HG02610 (cell line): Measurements from ENCODE around the gene SULT1C4.
"Not testable (repeated sequence)": the region's sequence is repeated elsewhere in the genome, so short reads cannot be mapped to it uniquely, and the experiment has no call there.

Experiments used
- ATAC-seq: cut with Tn5 transposase; IDR thresholded peaks from one replicate; pipeline ENCODE4 v1.9.1; 2021; ENCODE audit warnings: mild to moderate bottlenecking, moderate library complexity; ENCODE audit not compliant: unreplicated experiment

The SULT1C4 gene

GRCh38 chr2:108377815-108378630 is at the start of gene SULT1C4:
Gene SULT1C4, plus strand, starts transcription at chr2:108377954. Its CDS starts 384 bp downstream, at chr2:108378338.
- ATAC-seq: no peak

DNA sequence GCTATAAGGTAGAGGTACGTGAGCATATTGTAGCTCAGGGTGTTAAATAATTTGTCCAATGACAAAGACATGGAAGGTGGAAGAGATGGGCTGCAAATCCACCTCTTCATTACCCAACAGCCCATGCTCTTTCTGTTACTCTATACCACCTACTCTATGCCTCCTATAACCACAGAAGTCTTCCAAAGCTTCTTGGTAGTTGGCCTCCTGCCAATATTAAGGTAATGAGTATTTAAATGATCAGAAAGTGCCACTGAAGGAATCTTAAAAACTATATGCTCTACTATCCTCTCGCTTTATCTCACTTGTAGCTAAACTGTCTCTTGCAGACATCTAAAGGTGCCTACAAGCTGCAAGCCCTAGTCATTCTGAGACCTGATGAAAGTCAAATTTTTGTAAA is 48.0 kb upstream of the SULT1C4 start:
- ATAC-seq: no peak

- no peak for ATAC-seq
Measured at GRCh38 chr2:108330979-108331378, 46.8 kb upstream of the SULT1C4 start.

DNA sequence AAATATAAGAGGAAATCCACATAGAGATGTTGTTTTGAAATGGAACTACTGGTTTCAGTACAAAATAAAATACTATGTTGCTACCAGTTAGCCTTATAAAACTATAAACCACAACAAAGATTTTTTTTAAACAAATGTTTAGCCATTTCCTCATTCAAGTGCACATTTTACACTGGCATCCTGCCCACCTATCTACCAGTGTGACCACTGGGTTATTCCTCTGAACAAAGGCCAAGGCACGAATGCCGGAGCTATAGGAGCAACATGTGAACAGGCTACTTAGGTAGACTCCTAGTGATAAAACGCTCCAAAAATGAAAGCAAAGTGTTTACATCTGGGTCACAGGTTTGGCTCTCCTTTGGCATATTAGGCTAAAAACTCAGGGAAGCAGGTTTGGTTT is 31.8 kb upstream of the SULT1C4 start:
- ATAC-seq: no peak

DNA sequence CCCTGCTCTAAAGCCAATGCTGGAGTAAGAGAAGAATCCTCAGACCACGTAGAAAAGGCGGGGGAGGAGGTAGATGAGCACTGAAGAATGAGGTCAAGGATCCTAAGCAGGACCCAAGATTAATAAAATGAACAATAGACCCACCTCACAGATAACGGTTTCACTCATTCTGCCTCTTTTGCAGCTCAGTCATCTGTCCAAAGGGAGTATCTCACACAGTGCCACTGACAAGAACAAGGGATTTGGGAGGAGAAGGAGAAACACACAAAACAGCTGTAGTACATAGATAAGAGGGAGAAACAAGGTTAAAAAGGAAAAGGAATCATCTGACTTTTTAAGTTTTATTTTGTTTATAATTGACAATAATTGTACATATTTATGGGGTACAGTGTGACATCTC is 30.9 kb upstream of the SULT1C4 start:
- no peak for ATAC-seq

DNA sequence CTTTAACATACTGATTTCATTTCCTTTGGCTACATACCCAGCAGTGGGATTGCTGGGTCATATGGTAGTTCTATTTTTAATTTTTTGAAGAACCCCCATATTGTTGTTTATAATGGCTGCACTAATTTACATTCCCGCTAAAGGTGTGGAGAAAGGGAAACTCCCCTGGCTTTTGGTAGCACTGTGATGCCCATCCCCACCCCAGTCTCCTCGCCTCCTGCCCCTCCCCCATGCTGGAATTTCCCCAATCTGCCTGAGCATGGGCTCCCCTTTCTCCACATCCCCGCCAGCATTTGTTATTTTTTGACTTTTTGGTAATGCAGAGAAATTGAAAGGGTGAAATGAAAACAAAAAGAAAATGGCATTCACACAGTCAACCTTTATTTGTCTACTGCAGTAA is 30.0 kb upstream of the SULT1C4 start:
- no peak for ATAC-seq

DNA sequence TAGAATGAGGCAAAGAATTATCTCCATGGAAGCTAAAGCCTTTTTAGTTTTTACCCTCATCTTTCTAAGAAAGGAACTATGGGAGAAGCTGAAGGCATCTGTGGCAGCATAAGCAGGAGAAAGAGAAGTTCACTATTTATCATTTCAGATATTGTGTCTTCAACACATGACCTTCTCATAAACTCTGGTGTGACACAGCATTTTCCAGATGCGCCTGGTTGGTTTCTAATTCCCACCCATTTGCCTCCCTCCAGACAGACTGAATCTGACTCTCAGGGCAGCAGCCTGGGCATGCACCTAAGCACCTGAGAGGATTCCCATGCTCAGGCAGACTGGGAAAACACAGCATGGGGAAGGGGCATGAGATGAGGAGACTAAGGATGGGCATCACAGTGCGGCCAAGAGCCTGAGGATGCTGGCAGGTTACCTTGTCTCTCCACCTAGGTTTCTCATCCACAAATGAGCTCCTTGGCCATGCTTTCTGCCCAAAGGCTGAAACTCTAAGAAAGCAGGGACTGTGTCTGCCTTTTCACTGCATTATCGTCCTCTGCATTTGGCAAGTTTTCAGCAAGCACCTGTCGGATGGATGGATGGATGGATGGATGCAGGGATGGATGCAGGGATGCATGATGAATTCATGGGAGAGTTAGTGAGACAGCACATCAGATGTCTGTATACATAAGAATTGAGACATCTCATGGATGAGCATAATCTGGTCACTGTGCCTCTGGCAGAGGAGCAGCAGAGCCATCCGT is 28.8 kb upstream of the SULT1C4 start:
- ATAC-seq: no peak

DNA sequence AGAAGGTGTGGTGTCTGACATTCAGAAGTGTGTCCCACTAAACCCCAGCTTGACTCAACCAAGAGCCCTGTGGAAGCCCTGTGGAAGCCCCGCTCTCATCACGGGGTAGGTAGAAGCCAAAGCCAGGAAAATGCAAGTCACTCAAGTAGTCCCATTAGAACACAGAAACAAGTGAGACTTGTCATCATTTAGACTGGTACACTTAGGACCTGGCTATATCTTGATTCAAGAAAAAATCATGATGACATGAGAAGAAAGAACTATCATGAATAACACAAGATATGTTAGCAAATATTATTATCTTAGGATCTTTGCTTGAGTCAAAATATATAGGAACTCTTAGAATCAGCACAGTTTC is 28.2 kb upstream of the SULT1C4 start:
- ATAC-seq: no peak

DNA sequence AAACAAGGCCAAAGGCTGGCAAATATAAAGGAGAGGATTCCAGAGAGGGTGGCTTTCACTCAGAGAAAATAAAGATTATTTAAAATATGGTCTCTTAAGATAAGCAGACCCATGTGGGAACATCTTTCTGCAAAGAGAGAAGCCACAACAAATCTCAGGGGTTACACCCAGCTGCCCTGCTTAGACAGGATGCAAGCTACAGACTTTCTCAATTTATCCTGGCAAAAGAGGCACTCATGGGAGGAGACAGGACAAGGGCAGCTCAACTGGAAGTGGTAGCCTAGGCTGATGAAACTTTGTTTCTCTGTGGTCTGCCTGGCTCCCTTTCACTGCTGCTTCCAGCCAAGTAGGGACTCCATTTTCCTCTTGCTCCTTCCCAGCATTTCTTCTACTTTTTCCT is 25.9 kb upstream of the SULT1C4 start:
- ATAC-seq: no peak

DNA sequence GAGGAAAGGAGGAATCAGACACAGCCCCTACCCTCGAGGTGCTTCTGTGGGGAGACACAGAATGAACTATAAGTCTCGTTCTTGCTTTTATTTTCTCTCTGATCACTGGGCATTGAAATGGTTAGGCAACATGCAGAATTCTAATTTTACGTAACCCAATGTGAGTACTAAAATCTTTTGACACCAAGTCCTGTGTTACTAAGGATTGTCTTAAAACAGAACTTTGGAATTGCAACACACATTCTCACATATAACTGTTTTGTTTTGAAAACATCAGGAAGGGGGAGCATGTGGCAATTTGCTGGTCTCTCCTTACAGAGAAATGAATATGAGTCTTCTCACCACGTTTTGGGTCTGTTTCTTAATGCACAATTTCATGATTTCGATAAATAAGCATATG is 23.6 kb upstream of the SULT1C4 start:
- no peak for ATAC-seq

DNA sequence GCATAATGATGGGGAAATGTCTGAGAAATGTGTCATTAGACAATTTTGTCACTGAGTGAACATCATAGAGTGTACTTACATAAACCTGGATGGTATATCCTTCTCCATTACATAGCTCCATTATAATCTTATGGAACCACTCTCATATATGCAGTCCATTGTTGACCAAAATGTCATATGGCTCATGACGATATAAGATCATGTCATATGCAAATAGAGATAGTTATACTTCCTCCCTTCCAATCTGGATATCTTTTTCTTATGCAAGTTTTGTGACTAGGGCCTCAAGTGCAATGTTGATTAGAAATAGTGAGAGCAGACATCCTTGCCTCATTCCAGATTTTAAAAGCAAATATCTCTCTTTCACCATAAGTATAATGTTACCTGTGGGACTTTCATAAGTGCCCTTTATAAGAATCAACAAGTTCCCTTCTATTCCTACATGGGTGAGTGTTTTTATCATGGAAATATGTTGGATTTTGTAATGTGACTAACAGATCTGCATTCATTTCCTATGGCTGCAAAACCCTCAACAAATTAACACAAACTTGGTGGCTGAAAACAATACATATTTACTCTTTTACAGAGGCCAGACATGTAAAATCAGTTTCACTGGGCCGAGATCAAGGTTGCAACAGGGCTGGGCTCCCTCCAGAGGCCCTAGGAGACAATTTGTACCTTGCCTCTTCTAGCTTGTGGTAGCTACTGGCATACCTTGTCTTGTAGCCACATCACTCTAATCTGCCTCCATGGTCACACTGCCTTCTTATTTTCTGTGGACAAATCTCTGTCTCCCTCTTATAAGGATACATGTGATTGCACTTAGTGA is 21.6 kb upstream of the SULT1C4 start:
- ATAC-seq: no peak

GRCh38 chr2:108359336-108359735 is 18.4 kb upstream of the SULT1C4 start:
- not testable (repeated sequence) for ATAC-seq

DNA sequence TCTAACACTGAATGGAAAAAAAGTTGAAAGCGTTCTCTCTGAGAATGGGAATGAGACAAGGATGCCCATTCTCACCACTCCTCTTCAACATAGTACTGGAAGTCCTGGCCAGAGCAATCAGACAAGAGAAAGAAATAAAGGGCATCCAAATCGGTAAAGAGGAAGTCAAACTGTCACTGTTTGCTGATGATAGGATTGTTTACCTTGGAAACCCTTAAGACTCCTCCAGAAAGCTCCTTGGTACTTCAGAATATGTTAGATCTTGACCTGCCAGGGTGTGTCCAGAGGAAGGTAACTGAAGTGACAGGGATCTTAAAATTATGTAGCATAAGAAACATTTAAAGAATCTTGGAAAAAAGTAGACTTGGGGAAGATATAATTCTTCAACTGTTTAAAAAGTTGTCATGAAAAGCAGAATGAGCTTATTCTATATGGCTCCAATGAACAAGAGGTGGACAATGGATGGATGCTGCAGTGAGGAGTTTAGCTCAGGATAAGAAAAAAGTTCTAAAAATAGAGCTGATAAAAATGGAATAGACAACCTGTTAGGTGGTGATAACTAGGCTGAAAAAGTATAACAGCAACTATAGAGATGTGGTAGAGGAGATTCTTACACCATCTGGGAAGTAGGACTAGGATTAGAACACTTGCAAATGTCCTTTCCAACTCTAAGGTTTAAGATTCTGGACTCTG is 16.8 kb upstream of the SULT1C4 start:
- no peak for ATAC-seq

DNA sequence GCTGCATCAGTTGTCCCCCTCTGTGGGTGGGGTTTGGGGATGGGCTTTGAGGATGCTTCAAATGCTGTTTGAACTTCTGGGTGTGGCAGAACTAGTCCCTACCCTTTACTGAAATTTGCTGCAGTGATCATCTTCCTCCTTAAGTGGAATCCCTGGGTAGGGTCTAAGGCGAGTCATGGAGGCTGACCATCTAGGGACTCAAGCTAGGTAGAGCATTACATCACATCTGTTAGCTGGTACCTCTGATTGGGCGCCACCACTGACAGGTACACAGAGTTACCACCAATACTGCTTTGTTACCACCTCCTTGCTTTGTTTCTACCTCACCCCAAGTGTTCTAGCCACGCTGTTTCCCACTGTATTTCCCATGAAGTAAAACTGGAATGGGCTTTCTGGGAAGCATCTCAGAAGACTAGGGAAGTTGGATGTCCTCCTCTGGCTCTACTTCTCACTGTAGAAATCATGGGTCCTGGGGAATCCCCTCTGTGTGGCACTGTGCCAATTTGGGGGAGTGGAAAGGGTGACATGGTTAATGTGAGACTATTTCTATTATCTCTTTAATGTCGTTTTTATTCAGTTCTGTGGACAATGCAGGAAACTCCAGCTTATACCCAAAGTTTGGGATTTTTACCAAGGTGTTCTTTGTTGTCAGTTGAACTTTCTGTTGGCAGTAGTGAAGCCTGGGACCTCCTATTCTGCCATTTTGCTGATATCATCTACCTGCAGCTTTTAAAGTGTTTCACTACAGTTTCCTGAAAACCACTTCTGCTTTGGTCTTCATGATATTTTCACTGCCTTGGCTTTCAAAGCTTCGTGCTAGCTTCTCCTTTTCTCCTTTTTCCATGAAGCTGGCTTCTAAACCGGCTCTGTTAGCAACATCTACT is 14.5 kb upstream of the SULT1C4 start:
- no peak for ATAC-seq

DNA sequence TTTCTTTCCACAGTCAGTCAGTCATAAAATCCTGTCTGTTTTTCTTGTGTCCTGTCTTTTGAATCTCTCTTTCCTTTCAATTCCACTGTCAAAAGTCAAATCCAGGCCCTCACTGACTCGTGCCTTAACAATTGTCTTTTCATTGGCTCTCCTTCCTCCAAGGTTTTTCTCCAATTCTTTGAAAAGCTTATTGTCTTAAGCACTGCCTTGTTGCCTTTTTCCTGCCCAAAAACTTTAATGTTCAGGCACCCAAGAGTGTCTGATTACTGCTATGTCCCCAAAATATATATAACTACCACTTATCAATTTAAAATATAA is 13.9 kb upstream of the SULT1C4 start:
- no peak for ATAC-seq

DNA sequence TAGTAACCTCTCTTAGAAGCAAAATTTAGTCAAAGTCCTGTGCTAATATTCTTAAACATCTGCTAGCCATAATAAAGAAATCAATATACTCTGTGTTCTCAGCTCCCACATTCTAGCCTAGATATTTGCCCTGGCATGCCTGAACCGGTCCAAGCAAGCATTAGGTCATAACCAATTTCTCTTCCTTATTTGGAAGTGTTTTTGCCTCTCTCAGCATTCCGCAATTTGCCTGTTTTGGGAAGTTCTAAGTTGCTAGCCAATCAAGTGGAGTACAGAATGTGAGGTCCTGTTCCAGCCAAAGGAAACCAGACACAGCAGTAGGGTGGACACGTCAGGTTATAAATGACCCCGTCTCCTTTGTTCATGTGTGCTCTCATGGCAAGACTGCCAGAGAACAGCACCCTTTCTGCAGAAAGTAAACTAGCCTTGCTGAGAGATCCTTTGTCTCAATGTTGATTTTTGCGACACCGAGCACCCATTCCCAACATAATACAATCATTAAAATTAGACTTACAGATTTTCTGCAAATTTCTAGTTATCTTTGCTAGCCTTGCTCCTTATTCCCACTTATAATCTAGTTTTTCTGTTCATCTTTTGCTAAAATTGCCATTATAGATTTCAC is 13.0 kb upstream of the SULT1C4 start:
- no peak for ATAC-seq

DNA sequence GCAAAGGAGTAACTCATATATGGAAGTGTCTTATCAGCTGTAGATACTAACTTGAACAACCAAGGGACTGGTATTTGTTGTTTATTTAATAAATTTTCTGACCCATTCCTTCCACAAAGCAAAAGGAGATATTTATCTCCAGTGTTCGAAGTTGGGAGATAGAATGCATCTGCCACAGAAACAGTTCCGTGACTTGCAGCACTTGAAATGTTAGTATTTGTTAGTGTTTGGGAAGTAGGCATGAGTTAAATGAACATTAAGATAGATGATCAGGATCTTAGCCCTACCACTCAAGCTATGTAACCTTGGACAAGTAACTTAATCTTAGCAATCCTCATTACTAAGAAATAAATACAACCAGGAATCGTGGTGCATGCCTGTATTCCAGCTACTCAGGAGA is 12.1 kb upstream of the SULT1C4 start:
- ATAC-seq: no peak

GRCh38 chr2:108367014-108367413 is 10.7 kb upstream of the SULT1C4 start:
- ATAC-seq: no peak

- no peak for ATAC-seq
Measured at GRCh38 chr2:108367561-108368175, 10.1 kb upstream of the SULT1C4 start.
